SU-DHL-6 (cell line): Measurements from ENCODE around the gene CLTB.

Source experiments
- H2AFZ ChIP-seq: fragments of 200-600 bp; sonication (generic); 2 replicates; pipeline ENCODE4 v1.6.1; 2014; ENCODE audit warnings: low read depth, mild to moderate bottlenecking, moderate library complexity, mixed read lengths, antibody characterized with exemption, low read length; ENCODE audit not compliant: severe bottlenecking
- H3F3A ChIP-seq: fragments of 200-600 bp; shearing (Covaris generic); 2 replicates; pipeline ENCODE4 v1.6.0; 2016; ENCODE audit warnings: antibody characterized with exemption, mild to moderate bottlenecking; ENCODE audit not compliant: insufficient read depth
- H3K27ac ChIP-seq: fragments of 200-600 bp; sonication (generic); 2 replicates; pipeline ENCODE4 v1.5.1; 2016; ENCODE audit warnings: low read depth, mild to moderate bottlenecking, low read length, moderate library complexity, mixed read lengths
- H3K27me3 ChIP-seq: fragments of 200-600 bp; sonication (generic), shearing (Covaris generic); 2 replicates; pipeline ENCODE4 v1.6.0; 2014; ENCODE audit warnings: mild to moderate bottlenecking, low read length
- H3K36me3 ChIP-seq: fragments of 200-600 bp; sonication (generic); 2 replicates; pipeline ENCODE4 v1.6.1; 2014; ENCODE audit warnings: mild to moderate bottlenecking, low read length, mixed read lengths
- H3K4me2 ChIP-seq: fragments of 300-600, 200-600 bp; shearing (Covaris generic), sonication (generic); 2 replicates; pipeline ENCODE4 v1.6.0; 2014; ENCODE audit warnings: low read length, low read depth, mild to moderate bottlenecking; ENCODE audit not compliant: poor library complexity, severe bottlenecking
- H3K4me3 ChIP-seq: fragments of 200-600 bp; sonication (generic); 2 replicates; pipeline ENCODE4 v1.5.1; 2014; ENCODE audit warnings: antibody characterized with exemption, low read length, mild to moderate bottlenecking, mixed read lengths; ENCODE audit not compliant: insufficient read depth, poor library complexity, severe bottlenecking
- H3K79me2 ChIP-seq: fragments of 200-600 bp; sonication (generic); 2 replicates; pipeline ENCODE4 v1.6.1; 2014; ENCODE audit warnings: mild to moderate bottlenecking, low read length, moderate library complexity; ENCODE audit not compliant: insufficient read depth
- H3K9ac ChIP-seq: fragments of 200-600 bp; sonication (generic); 2 replicates; pipeline ENCODE4 v1.7.0; 2014; ENCODE audit warnings: mild to moderate bottlenecking, low read length
- H3K9me2 ChIP-seq: fragments of 200-600 bp; sonication (generic); replicated peaks from 2 replicates; pipeline ENCODE4 v1.6.1; 2014; ENCODE audit warnings: low read length; ENCODE audit not compliant: insufficient read depth
- H3K9me3 ChIP-seq: fragments of 200-600 bp; sonication (generic); 2 replicates; pipeline ENCODE4 v1.6.1; 2014; ENCODE audit warnings: low read length, mixed read lengths; ENCODE audit not compliant: insufficient read depth
- H4K20me1 ChIP-seq: fragments of 200-600 bp; sonication (generic); 2 replicates; pipeline ENCODE4 v1.6.1; 2014; ENCODE audit warnings: low read depth, mild to moderate bottlenecking, antibody characterized with exemption, low read length, moderate library complexity, mixed read lengths
- CTCF ChIP-seq: fragments of 200-600 bp; sonication (generic); IDR thresholded peaks from one replicate; pipeline ENCODE4 v1.5.1; 2017; ENCODE audit warnings: antibody characterized with exemption, mild to moderate bottlenecking, low read length, moderate library complexity; ENCODE audit not compliant: insufficient read depth, poor library complexity, severe bottlenecking
- EZH2phosphoT487 ChIP-seq: fragments of 200-600 bp; sonication (generic), shearing (Covaris generic); conservative IDR thresholded peaks from 2 replicates; pipeline ENCODE4 v1.6.1; 2018; ENCODE audit warnings: mild to moderate bottlenecking, antibody characterized with exemption, low read length, moderate library complexity, mixed read lengths

The CLTB gene

GRCh38 chr5:176387384-176387925 lies 28.9 kb downstream of the CLTB start:
- Histone ChIP-seq H3F3A (0 out of 2 replicates have a peak, but pooled peaks cover 3% of the 10 kb centered on the region), H3K36me3 (peaks cover 12% of the 10 kb centered on the region), H3K9ac (peak overlapping the region; percentile 85), H3K27me3 (no peaks in the 10 kb centered on the region), H3K9me2 (no peaks in the 10 kb centered on the region), H4K20me1 (peaks cover 8% of the 10 kb centered on the region; the same call in 1 of the 2 replicates), H3K27ac (no peak overlapping the region), H3K4me2 (peak overlapping the region; percentile 78), H3K4me3 (peak overlapping the region; percentile 92), H3K79me2 (peaks cover 52% of the 10 kb centered on the region), H2AFZ (no peak overlapping the region), H3K9me3 (no peaks in the 10 kb centered on the region)
- no peak for TF ChIP-seq CTCF

- peak overlapping the region; percentile 92 for H3K4me3 ChIP-seq
- TF ChIP-seq EZH2phosphoT487 (no peak), CTCF (no peak)
- peaks cover 12% of the 10 kb centered on the region for H3K36me3 ChIP-seq
- H4K20me1 ChIP-seq: peaks cover 8% of the 10 kb centered on the region; the same call in 1 of the 2 replicates
- H3K79me2 ChIP-seq: peaks cover 52% of the 10 kb centered on the region
- H2AFZ ChIP-seq: no peak overlapping the region
- no peaks in the 10 kb centered on the region for H3K9me2 ChIP-seq
- H3F3A ChIP-seq: 0 out of 2 replicates have a peak, but pooled peaks cover 3% of the 10 kb centered on the region
- H3K27me3 ChIP-seq: no peaks in the 10 kb centered on the region
- H3K27ac ChIP-seq: no peak overlapping the region
- H3K9ac ChIP-seq: peak overlapping the region; percentile 85
- peak overlapping the region; percentile 78 for H3K4me2 ChIP-seq
- H3K9me3 ChIP-seq: no peaks in the 10 kb centered on the region
Observed at GRCh38 chr5:176386491-176386890, 29.8 kb downstream of the CLTB start.

GRCh38 chr5:176384991-176385390 lies 31.3 kb downstream of the CLTB start:
- Histone ChIP-seq H3K4me3 (no peak overlapping the region), H3K36me3 (peaks cover 12% of the 10 kb centered on the region), H3K9me2 (no peaks in the 10 kb centered on the region), H3K9ac (no peak overlapping the region), H3K9me3 (no peaks in the 10 kb centered on the region), H3F3A (peaks cover 8% of the 10 kb centered on the region; the same call in 1 of the 2 replicates), H3K27me3 (no peaks in the 10 kb centered on the region), H4K20me1 (peaks cover 8% of the 10 kb centered on the region; the same call in 1 of the 2 replicates), H3K4me2 (no peak overlapping the region), H3K79me2 (peaks cover 48% of the 10 kb centered on the region), H3K27ac (no peak overlapping the region), H2AFZ (no peak overlapping the region)
- TF ChIP-seq CTCF (no peak), EZH2phosphoT487 (no peak)
